Right renal cortex interstitium (tissue), 3 donors: Measurements from ENCODE around the gene LAD1. TPM values are rescaled to one million over a fixed set of nuclear protein-coding genes. Genes with fewer than 3 reads are reported as not detected.

Source experiments
- DNase-seq, 3 donors: peaks; one replicate each; pipeline ENCODE4 v3.0.0-alpha.2; 2013; ENCODE audit warnings: low read depth in 3 of 3, low spot score in 2 of 3
- polyA plus RNA-seq, 3 donors: library from polyadenylated mRNA; unstranded; fragments of 120-200 nt; gene quantifications; one replicate each; pipeline ENCODE4 v1.2.1, GENCODE V29; 2013; ENCODE audit not compliant: insufficient read length in 3 of 3

The LAD1 gene
- polyA plus RNA-seq, 3 donors, result 30.8 to 36.8 (median 36.1) TPM

DNA sequence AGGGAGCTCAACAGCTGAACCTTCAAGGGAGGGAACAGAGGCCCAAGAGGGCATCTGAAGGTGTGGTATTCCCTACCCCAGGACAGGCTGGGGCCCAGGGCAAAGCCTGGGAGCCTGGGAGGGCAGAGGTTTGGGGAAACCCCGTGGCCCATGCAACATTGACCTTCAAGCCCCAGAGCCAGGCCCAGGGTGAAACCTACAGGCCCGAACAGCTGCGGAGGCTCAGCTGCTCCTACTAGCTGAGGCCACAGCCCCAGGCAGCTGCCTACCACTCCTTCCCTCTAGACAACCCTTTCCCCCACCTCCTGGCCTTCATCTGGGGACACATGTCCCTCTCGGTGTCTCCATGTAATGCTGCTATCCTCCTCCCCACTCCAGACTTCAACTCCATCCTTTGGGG is 3.2 kb downstream of the LAD1 start:
- no peak for DNase-seq

DNA sequence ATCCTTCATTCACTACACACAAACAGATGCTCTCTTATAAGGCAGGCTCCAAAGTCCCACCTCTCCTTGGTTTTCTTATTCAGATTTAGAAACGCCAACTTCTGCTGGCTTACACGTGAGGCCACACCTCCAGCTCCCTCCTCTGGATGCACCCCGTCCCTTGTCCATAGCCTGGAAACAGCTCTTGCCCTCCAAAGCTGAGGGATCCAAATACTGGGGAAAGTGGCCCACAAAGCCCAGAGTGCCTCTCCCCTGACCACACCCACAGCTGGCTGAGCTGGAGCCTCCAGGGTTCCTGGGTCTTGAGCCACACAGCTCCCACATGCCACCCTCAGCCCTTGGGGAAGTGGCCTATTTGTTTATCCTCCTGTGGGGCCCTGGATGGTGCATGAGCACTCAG is 4.5 kb downstream of the LAD1 start:
- DNase-seq, result no peak

DNA sequence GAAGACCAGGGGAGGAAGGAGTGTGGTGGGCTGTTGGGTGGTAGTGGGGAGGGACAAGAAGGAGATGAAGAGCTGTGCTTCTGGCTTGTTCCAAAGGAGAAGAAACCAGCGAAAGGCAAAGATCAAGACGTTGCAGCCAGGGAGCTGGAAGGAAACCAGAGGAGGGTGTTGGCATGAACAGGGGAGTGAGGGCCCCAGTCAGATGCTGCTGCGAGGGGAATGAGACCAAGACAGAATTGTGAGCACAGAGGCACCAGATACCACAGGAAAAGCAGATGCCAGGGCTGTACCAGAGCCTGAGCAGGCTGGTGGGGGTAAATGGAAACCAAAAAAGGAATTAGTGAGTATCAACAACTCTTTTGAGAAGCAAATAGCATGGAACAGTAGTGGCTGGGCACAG is 6.0 kb downstream of the LAD1 start:
- DNase-seq, result no peak

DNA sequence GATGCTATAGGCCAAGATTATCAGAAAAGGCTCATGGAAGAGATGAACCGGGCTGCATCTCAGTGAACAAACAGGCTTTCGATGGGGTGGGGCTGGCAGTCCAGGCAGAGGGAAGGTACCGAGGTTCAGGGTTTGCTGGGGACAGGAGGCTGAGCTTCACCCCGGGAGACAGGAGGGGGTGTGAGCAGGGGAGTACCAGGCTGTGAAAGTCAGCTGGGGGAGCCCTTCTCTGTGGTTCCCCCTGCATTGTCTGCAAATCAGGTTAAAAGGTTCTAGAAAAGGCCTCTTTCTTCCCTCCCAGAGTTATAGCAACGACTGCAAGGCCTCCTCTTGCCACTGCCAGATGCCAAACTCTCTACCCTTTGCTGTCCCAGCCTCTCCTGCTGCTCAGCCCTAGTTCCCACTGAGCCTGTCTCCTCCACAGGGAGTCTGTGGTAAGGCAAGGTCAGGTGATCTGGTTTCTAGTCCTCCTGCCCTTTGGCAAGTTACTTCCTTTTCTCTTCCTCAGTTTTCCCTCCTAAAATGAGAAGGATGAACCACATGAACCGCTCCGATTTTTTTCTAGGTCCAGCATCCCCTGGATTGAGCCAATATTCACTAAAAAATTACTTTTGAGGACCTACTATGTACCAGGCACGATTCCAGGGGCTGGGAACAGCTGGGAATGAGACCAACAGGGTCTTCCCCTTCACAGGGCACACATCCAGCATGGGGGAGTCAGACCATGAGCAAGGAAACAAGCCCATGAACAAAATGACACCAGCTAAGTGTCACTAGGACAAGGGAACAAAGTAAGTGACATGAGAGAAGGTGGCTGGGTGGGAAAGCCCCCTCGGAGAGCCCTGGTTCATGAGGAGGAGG is 7.2 kb downstream of the LAD1 start:
- no peak for DNase-seq

DNA sequence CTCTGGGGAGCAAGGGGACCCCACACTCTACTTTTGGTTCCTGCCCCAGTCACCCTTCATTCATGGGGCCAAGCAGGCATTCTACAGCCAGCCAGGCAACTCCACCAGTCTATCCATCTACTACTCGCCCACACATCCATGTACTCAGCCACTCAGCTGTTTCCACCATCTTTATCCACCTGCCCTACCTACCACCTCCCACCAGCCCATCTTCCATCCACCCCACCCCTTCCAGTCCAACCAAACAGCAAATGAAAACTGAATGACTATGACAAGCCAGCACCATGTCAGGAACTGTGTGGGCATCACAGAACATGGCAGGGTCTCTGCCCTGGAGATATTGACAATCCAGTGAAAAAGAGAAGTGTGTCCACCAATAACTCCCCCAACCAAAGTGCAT is 7.9 kb downstream of the LAD1 start:
- no peak for DNase-seq

DNA sequence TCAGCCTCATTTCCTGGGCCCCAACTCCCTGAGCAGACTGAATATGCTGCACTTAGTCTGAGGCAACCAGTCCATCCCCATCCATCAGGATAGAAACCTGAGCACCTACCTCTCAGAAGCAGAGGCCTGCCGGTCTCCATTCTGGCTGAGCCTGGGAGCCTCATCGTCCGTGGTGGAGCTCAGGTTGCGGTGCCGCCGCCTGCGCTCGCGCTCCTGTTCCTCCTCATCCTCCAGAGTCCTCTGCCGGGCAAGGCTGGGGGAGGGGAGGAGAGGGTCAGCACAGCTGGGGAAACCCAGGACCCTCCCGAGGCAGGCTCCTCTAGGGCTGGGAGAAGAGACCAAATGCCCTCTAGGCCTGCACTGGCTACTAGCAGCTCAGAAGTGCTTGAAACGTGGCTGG is 10.1 kb downstream of the LAD1 start:
- no peak for DNase-seq

DNA sequence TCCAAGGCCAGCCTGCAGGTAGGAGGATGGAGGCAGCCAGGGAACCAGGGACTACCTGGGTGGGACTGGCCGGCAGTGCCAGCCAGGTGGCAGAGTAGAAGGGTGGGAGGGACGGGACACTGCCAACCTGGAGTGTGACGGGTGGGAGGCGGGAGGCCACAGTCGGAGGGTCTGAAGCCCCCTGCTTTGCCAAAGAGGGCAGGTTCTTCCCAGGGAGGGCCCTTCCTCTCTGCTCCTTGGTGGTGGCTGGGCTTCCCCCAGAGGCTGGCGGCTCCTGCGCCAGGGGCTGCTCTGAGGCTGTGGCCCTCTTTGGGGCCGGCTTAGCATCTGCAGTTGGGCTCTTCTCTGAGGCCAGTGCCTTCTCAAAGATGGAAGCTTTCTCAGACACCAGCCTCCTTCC is 12.9 kb downstream of the LAD1 start:
- no peak for DNase-seq

DNA sequence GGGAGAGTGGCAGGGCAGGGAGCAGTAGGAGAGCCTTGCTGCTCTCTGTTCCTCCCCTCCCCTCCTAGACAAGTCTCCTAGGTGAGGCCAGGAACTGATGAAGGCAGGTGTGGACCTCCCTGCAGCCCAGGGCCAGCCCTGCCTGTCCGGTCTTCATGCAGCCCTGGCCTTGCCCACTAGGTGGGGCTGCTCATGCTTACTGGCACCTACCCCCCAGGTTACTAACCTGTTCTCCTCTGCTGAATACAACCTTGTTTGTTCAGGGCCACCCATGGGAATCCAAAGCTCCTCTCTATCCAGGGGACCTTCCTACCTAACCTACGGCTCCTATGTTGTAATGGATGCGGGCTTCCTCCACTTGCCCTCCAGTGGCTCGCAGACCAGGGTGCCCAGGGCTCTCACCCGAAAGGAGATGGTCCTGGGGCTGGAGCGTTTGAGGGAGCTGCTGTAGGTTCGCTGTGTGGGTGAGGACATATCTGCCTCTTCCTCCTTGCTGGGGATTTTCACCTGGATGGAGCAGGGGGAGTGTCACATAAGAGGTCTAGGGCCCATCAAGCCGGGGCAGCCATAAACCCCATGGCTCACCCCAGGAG is 13.7 kb downstream of the LAD1 start:
- no peak for DNase-seq

DNA sequence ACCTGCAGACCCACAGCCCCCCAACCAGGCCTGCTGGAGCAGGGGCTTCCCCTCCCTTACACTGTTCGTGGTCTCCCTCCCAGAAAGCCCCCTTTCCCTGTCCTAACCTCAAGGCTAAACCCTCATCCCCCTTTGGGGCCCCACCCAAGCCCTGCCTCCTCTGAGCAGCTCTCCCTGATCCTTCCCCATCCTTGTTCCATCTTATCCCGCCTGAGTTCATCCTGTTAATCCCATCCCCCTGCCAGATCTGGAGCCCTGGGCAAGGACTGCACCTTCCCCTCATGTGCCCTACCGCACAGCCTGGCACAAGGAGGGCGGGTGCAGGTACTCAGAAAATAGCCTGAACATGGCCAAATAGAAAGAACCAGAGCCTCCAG is 14.7 kb downstream of the LAD1 start:
- no peak for DNase-seq

DNA sequence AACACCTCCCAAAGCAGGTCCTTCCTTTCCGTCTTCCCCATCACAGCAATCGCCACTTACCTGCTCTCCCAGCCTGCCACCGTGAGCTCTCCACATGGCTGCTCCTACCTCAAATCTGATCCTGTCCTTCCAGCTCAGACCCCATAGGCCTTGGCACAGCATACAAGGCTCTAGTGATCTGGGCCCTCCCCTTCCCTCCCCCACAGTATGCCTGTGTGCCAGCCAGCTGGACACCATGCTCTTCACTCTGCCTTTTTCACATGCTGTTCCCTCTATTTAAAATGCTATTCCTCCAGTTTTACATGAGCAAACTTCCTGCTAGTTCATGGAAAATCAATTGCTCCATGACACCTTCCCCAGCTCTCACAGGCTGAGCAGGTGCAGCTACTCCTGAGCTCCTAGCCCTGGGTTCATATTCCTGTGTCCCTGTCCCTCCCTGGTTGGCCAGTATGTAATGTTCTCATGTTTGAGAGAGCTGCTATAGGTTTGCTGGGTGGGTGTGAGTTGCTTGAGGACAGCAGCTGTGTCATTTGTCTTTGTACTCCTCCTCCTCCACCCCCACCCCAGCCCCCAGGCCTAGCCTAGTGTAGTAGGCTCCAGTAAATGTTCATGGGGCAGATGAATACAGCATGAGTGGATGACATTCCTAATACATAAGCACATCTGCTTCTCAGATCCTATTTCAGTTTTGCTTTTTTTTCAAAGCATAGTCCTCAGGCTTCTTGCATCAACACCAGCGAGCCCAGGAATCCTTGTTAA is 15.3 kb downstream of the LAD1 start:
- DNase-seq, result no peak

DNA sequence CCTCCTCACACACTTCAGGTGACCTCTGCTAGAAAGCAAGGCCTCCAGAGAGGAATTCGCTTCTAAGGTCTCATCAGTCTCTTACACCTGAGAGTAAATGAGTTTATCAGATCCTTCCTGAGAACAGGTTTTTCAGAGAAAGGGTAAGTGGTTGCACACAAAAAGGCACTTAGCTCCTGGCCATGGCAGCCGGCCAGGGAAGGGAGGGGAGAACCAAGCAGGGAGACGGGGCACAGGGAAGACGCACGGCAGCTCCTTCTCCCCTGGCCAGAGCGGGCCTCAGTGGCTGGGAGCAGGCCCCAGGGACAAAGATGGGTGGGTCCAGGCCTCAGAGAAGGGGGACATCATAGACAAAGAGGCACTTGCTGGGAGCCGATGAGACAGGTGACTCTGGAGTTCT is 18.0 kb downstream of the LAD1 start:
- no peak for DNase-seq

DNA sequence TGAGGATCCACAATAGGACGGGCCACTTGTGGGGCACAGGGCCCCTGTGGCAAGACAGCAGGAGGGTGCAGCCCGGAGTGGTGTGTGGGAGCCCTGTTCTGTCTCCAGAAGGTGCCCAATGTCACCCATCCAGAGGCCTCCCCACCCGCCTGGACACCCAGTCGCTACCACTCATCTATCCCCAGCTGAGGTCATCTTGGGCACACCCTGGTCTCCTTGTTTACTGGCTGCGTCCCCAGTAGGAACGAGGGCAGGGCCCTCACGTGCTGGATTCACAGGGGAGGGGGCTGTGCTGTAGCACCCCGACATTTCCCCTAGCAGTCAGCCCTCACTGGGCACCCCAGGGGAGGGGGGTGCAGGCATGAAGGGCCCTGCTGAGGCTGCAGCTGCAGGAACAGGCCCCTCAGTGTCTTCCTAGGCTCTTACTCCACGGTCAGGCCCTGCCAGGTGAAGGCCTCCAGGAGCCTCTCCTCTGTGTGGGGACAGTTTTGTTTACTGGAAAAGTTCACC is 19.3 kb downstream of the LAD1 start:
- no peak for DNase-seq

DNA sequence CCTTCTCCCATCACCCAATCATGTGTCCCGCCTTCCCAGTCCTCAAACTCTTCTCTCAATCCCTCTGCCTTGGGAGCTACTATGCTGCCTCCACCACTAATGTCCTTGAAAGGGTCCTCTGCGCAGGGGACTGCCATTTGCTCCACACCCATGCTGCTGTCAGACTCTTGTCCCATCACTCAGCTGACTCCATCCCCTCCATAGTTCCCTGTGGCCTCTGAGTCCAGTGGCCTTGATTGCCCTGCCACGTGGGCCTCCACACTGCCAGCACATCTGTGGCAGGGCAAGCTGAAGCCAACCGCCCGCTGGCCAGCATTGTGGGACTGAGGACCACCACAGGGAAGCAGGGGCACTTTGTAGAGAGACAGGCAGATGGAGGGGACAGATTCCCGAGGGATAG is 20.3 kb downstream of the LAD1 start:
- no peak for DNase-seq

DNA sequence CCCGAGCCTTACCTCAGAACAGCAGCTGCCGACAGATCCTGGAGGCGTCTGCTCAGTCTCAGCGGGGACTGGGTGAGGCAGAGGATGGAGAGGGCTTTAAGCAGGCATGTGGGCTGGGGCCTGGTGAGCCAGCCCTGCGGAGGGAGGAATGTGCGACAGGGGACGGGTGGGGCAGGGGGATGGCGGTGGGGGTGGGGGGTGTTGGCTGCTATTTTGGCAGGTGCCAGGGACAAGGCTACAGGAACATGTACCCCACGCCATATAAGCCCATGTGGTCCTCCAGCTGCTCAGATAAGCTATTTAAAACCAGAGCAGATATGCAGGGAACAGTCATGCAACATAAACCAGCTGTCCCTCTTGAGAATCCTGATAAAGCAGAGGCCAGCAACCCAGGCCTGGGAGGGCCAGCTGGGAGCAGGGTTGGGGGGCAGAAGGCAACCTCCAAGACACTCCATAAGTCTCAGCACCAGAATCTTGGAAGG is 21.5 kb downstream of the LAD1 start, which contains the start of gene TNNT2:
TNNT2 (minus strand) TSS at position 70 of the 482 bp plus-strand sequence. CDS start 4,426 bp downstream, outside the sequence.
- no peak for DNase-seq

DNA sequence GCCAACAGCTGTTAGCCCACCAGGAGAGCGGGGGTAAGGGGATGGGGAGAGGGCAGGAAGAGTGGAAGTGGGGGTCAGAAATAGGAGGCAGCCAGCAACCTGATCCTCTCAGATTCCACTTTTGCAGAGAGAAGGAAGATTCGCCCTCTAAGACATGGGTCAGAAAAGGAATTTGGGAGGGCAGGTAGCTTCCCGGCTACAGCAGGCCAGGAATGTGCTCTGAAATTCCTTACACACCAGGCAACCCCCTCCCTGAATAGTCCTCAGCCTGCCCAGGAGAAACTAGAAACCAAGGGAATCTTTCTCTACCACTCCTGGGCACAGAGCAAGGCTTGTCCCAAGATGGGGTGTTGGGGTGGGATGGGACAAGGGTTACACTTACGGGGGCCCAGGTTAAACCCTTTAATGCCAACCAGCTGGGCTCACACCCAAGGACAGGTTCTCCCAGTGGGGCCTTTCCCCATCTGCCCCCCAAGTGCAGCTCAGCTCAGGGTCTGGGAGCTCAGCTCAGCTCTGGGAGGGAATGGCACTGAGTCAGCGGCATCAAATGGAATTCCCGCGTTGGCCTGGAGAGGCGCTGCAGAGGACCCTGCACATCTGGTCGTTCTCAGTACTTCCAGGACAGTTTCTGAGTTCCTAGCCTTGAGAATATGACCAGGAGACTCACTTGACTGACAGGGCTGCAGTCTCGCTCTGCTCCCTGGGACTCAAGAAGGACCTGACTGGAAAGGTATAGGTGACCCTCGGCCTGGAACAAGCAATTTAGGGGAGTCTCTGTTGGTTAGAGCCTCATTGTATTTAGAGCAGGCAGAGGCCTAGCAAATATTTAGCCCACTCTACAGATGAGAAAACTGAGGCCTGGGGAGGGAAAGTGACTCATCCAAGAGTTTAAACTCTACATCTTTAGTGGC is 22.4 kb downstream of the LAD1 start:
- no peak for DNase-seq

DNA sequence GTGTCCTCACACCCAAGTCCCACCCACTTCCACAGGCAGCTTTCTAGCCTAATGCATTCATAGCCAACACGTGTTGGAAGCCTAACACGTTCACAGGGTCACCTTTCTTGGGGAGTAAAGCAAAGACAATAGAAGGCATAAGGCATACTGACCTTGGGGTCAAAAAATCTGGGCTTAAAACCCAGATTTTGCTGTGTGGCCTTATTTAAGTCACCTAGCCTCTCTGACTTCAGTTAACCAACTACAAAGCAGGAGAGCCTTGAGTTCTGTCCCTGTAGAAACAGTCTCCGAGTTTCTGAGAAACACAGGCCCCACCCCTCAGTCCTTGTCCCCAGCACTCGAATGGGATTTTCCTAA is 23.0 kb downstream of the LAD1 start:
- DNase-seq, result no peak

DNA sequence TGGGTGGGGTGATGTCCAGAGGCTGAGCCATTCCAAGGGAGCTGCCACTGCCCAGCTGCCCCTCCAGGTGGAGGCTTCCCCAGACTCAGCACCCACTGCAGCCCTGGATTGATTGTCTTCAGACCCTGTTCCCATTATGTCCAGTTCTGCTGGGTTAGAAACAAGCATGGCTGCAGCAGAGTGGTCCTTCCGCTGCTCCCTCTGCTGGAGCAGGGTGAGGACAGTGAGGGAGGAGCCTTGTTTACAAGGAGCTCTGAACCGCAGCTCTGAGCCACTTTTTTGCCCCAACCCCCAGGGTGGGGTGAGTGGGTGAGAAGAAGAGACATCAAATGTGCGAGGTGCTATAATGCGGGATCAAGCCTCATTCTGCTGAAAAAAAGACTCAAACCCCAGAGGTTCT is 24.0 kb downstream of the LAD1 start:
- DNase-seq, result no peak

DNA sequence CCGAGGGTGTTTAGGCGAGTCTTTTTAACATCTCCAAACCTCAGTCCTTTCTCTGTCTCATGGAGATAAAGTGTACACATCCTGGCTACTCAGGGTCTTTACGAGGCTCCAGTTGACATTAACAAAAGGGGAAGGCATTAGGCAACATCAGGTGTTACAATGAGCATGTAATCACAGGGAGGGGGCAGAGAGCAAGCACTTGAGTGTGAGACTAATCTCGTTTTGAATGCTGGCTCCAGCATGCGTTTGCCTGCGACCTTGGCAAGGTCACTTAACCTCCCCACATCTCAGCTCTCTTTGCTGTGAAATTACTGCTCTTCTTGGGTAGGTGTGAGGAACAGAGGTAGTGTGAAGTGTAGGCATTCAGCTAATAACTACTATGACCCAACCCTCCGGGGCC is 24.8 kb downstream of the LAD1 start:
- no peak for DNase-seq

DNA sequence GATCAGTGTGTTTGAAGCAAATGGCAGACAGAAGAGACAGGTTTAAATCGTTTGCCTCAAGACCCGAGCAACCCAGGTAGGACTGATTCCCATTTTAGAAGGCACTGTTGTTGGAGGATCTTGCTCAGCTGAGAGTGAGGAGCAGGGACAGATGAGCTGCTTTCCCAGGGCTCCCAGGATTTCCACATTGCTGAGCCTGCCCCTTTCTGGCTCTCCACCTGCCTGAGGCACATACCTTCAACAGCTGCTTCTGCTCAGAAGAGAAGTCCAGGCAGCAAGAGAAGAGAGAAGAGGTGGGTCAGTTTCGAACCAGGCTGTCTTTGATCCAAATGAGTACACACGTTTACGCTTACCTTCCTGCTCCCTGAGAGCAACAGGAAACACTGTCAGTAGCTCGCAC is 27.3 kb downstream of the LAD1 start:
- DNase-seq, result no peak

DNA sequence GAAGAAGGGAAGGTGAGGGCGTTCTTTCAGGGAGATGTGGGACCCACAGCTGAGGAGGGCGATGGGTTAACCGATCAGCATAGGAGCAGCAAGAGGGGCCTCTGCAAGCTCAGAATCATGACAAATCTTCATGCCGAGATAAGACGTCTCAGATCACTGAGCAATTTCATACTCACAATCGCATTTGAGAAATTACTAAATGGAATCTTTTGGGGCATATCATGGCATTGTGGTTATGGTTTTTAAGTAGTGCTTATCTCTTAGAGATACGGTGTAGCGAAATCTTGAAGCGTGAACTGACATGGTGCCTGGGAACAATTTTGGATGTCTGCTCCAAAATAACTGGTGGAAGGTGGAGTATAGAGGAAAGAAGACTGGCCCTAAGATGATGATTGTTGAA is 27.8 kb downstream of the LAD1 start:
- no peak for DNase-seq
